Effector memory CD4-positive, alpha-beta T cell (primary cell): Measurements from ENCODE around the gene RBM44.

Experiments
- DNase-seq, 3 donors: peaks; one replicate each; pipeline ENCODE4 v3.0.0-alpha.2; 2020
- H3K27ac ChIP-seq: 2 replicates; pipeline ENCODE4 v1.7.0; 2013; ENCODE audit warnings: mild to moderate bottlenecking, low read length, moderate library complexity; ENCODE audit not compliant: insufficient read depth, poor library complexity, severe bottlenecking
- H3K27me3 ChIP-seq: replicated peaks from 2 replicates; pipeline ENCODE4 v1.7.0; 2013; ENCODE audit warnings: mild to moderate bottlenecking, low read length; ENCODE audit not compliant: insufficient read depth, control insufficient read depth, poor library complexity, severe bottlenecking
- H3K36me3 ChIP-seq: 2 replicates; pipeline ENCODE4 v1.7.0; 2013; ENCODE audit warnings: mild to moderate bottlenecking, low read length, moderate library complexity; ENCODE audit not compliant: control insufficient read depth, insufficient read depth
- H3K4me1 ChIP-seq: 2 replicates; pipeline ENCODE4 v1.7.0; 2013; ENCODE audit warnings: low read length, mild to moderate bottlenecking; ENCODE audit not compliant: control insufficient read depth, insufficient read depth, poor library complexity, severe bottlenecking
- H3K4me3 ChIP-seq: 2 replicates; pipeline ENCODE4 v1.7.0; 2013; ENCODE audit warnings: low read length, low read depth, mild to moderate bottlenecking; ENCODE audit not compliant: insufficient read depth, poor library complexity, severe bottlenecking
- H3K9me3 ChIP-seq: 2 replicates; pipeline ENCODE4 v1.7.0; 2013; ENCODE audit warnings: mild to moderate bottlenecking, low read length, moderate library complexity; ENCODE audit not compliant: control insufficient read depth

Gene RBM44

DNA sequence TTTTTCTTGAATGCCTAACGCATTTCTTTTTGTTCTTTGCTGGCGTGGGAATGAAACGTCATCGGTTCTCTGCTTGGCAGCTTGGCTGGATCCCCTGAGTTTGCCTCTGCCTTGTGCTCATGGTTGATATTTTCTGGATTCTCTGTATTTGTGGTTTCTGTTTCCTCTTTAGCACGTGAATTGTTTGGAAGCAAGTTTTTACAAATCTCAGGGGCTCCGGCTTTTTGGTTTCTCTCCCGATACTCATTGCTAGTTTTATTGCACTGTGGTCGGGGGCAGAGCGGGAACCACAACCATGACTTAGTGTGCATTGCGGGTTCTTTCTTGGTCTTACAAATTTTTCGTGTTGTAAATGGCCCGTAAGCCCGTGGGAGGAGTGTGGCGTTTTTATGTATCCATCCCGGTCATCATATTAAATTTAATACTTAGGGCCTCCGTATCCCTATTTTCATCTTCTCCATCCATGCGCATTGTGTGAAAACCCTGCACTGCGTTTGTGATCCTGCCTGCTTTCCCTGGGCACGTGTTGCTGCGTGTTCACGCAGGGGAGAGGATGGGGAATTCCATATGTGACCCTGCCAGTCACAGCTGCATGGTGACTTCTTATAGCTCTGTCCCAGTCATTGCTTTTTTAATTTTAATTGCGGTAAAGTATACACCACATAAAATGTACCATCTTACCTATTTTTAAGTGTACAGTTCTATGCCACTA, 70.2 kb downstream of the RBM44 start:
- no peak for DNase-seq
- H3K27ac ChIP-seq: no peak overlapping the region
- no peaks in the 10 kb centered on the region for H3K9me3 ChIP-seq
- no peak overlapping the region for H3K4me3 ChIP-seq
- H3K4me1 ChIP-seq: no peaks in the 10 kb centered on the region
- H3K27me3 ChIP-seq: peaks cover 1% of the 10 kb centered on the region
- H3K36me3 ChIP-seq: no peaks in the 10 kb centered on the region

DNA sequence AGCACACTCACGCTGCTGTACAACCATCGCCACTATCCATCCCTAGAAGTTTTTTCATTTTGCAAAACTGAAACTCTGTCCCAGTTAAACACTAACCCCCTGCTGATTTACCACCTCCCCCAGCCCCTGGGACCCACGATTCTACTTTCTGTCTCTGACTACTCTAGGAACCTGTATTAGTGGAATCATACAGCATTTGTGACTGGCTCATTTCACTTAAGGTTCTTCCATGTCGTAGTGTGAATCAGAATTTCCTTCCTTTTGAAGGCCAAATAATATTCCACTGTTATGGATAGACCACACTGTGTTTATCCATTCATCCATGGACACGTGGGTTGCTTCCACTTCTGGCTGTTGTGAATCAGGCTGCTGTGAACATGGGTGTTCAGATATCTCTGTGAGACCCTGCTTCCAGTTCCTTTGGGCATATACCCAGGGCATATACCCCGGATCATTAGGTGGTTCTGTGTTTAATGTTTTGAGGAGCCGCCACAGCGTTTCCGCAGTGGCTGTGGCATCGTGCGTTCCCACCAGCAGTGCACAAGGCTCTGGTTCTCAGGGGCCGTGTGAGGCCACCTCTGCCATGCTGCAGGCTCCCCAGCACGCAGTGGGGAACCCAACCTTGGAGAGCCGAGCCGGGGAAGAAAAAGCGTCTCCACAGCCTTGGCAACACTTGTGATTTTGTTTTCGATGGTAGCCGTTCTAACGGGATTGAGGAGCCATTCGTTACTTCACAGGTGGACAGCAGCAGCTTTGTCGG, 70.9 kb downstream of the RBM44 start:
- DNase-seq: no peak
- Histone ChIP-seq H3K36me3 (no peaks in the 10 kb centered on the region), H3K9me3 (no peaks in the 10 kb centered on the region), H3K27ac (no peak overlapping the region), H3K4me1 (no peaks in the 10 kb centered on the region), H3K27me3 (peaks cover 3% of the 10 kb centered on the region), H3K4me3 (no peak overlapping the region)

DNA sequence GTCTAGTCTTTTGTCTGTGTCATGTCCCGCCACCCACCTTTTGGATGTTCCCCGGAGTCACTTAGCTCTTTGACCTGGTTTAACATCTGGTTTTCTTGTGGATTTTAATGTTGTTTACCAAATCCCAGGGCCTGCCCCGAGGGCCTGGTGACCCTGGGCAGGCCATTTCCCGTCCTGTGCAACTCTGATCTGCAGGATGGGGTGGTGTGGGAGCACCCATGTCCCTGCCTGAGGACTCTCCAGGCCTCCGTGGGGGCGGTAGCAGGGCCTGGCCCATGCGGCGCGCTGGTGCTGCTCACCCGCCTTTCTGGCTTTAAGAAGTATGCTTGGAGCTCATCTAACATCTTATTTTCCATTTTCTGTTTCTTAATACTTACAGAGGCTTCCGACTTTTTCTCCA, 71.5 kb downstream of the RBM44 start:
- Histone ChIP-seq H3K4me1 (no peaks in the 10 kb centered on the region), H3K27ac (no peak overlapping the region), H3K36me3 (no peaks in the 10 kb centered on the region), H3K4me3 (no peak overlapping the region), H3K27me3 (peaks cover 3% of the 10 kb centered on the region), H3K9me3 (no peaks in the 10 kb centered on the region)
- no peak for DNase-seq

DNA sequence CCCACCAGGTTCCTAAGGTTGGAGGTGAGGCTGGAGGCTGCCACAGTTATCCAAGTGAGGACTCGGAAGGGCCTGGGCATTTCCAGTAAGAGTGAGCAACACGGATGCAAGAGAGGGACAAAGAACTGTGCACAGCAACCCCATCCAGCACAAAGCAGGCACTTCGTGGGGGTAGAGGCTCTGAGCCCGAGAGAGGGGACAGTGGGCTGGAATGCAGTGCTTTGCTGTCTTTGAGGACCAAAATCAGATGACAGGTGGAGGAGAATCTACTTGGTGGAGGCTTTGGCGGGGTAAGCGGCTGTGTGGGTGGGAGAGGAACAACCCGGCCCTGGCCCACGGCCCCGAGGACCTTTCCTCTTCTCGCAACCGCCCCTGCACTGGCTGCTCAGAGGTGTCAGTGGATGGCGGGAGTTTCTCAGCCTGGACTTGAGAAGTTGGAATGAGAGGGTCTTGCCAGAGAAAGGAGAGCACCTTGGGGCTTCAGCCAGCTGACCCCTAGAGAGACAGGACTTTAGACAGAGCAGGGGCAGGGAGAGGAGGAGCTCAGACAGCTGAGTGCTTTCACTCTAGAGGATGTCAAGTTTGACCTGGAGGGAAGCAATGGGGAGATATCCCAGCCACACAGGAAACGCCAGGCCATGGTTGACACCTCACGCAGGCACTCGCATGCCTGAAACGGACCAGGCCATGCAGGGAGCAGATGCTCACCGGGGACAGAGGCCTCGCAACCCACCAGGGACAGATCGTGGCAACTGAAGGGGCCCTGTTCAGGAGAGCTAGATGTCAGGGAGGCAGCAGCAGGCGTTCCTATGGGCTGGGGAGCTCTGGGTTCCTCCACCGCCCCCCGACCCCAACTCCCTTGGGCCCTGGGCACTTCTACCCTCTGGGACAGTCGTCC, 72.4 kb downstream of the RBM44 start:
- Histone ChIP-seq H3K27ac (no peak overlapping the region), H3K4me3 (no peak overlapping the region), H3K4me1 (no peaks in the 10 kb centered on the region), H3K9me3 (no peaks in the 10 kb centered on the region), H3K36me3 (no peaks in the 10 kb centered on the region), H3K27me3 (peaks cover 3% of the 10 kb centered on the region)
- DNase-seq: no peak

DNA sequence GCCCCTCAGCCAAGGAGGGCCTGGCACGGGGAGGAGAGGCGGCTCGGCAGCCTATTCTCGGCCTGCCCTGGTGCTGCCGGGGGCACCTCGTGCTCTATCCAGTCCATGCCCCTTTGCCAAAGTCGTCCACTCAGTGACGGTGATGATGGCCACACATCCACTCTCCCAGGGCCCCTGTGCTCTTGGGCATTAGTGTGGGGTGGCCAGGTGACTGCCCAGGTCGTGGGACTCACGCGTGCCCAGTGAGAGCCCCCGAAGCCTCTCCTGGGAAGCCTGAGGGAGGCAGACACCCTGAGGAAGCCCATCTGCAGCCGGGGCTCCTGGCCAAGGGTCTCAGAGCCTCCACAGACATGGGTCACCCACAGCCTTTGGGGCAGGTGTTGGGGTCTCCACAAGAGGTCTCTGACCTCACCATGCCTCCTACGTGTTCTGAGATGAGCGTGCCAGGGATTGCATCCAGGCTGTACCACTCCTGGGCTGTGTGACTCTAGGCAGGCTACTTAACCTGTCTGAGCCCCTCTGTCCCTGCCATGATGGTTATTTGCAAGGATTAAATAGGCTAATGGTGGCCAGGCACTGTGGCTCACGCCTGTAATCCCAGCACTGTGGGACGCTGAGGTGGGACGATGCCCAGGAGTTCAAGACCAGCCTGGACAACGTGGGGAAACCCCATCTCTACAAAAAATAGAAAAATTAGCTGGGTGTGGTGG, 73.8 kb downstream of the RBM44 start:
- Histone ChIP-seq H3K36me3 (no peaks in the 10 kb centered on the region), H3K27ac (no peak overlapping the region), H3K27me3 (peaks cover 3% of the 10 kb centered on the region), H3K4me3 (no peak overlapping the region), H3K9me3 (no peaks in the 10 kb centered on the region), H3K4me1 (no peaks in the 10 kb centered on the region)
- no peak for DNase-seq

DNA sequence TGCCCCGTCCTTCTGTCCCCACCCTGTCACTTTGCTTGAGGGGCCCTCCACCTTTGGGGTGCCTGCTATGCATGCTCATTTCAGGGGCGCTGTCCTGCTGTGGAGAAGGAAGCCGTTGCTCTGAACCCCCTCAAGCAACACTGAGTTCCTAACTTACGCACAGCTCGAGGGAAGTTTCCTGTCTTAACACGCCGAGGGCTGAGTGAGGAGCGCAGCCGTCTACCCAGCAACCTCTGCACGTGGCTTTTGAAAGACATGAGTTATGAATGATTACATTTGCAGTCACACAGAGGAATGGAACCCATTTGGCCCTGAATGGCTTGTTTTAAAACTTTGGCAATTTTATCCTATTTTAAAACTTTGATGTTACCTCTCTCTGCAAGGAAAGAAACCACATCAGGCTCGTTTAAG, 74.8 kb downstream of the RBM44 start:
- Histone ChIP-seq H3K4me3 (no peak overlapping the region), H3K4me1 (no peaks in the 10 kb centered on the region), H3K27ac (no peak overlapping the region), H3K9me3 (no peaks in the 10 kb centered on the region), H3K36me3 (no peaks in the 10 kb centered on the region), H3K27me3 (peaks cover 3% of the 10 kb centered on the region)
- no peak for DNase-seq

DNA sequence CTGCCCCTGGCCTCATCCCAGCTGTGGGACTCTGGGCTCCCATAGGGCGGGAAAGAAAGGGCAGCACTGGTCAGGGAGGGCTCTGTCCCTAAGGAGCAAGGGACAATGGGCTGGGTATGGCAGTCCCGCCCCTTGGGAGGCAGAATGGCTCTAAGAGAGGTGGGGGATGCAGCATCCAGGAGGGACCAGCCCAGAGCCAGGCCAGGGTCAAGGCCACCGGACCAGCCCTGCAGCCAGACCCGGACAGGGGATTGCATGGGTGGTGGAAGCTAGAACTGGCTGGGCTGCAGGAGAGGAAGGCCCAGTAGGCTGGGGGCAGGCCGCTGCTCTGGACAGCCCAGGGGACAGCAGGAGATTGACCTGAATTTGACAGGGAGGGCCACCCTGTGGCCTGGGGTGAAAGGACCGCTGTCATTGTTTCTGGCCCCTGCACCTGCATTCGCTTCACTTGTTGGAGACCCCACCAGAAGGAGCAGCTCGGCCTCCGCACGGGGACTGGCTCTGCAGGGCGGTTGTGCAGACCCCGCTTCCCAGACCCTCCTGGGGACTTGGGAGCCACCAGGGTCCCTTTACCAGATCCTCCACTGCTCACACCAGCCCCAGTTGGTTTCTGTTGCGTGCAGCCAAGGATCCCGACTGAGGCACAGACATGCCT, 75.4 kb downstream of the RBM44 start:
- DNase-seq: no peak
- no peaks in the 10 kb centered on the region for H3K9me3 ChIP-seq
- H3K27me3 ChIP-seq: peaks cover 3% of the 10 kb centered on the region
- no peak overlapping the region for H3K27ac ChIP-seq
- H3K36me3 ChIP-seq: no peaks in the 10 kb centered on the region
- no peaks in the 10 kb centered on the region for H3K4me1 ChIP-seq
- no peak overlapping the region for H3K4me3 ChIP-seq

DNA sequence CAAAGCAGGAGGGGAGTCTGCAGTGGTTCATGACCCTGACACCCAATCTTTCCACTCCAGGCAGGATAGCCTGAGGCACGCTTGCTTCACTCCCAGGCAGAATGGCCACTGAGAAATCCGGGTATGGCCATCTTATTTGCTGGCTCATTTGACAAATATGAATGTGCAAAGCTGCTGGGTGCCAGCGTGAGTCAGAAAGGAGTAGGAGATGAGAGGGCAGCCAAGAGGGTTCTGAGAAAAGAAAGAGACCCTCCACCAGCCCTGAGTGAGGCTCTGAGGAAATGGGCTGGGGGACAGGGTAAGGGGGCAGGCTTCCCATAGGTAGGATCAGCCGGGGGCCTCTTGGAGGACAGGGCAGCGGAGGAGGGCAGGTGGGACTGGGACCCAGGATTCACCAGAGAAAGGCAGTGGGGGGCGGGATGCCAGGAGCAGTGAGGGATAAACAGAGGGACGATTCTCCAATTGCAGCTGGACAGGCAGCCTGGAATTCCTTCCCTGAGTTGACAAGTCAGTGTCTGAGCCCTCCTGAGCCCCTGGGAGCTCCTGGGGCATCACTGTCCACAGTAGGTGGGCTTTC, 76.1 kb downstream of the RBM44 start:
- Histone ChIP-seq H3K27me3 (peaks cover 3% of the 10 kb centered on the region), H3K4me1 (no peaks in the 10 kb centered on the region), H3K36me3 (no peaks in the 10 kb centered on the region), H3K4me3 (no peak overlapping the region), H3K27ac (no peak overlapping the region), H3K9me3 (no peaks in the 10 kb centered on the region)
- DNase-seq: no peak
